ENCODE data around the gene CCR5AS.
A peak's percentile ranks its signal among the peaks of the same experiment; 100 is the strongest.

CCR5AS gene

DNA sequence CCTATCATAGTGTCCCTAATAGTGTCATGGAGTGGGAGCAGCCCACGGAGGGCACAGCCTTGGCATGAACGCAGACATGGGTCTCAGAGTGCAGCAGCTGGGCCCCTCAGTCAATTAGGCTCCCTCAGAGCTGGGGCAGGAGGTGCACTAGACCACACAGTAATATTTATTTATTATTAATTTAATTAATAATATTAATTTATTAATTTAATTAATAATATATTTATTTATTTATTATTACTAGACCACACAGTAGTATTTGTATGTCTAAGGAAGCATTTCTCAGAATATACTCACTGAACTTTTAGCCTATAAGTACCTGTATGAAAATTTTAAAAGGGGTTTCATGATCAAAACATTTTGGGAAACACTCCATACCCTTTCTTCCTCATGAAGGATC lies 5.3 kb downstream of the CCR5AS start:
- Histone ChIP-seq H3K27ac (ENCODE audit: low read depth, low read length) (no peak overlapping the region), H3K4me1 (ENCODE audit: control insufficient read depth, insufficient read depth, low read length) (no peaks in the 10 kb centered on the region; the same call in 1 of the 2 replicates), H3K4me3 (ENCODE audit: low read depth, low read length) (no peak overlapping the region), H3K9me3 (ENCODE audit: control insufficient read depth, insufficient read depth, low read depth, low read length) (no peaks in the 10 kb centered on the region), H3K36me3 (ENCODE audit: control insufficient read depth, insufficient read depth, low read length) (no peaks in the 10 kb centered on the region), H3K9ac (ENCODE audit: low read length) (no peak overlapping the region), H3K27me3 (ENCODE audit: control insufficient read depth, insufficient read depth, low read length) (no peaks in the 10 kb centered on the region)

DNA sequence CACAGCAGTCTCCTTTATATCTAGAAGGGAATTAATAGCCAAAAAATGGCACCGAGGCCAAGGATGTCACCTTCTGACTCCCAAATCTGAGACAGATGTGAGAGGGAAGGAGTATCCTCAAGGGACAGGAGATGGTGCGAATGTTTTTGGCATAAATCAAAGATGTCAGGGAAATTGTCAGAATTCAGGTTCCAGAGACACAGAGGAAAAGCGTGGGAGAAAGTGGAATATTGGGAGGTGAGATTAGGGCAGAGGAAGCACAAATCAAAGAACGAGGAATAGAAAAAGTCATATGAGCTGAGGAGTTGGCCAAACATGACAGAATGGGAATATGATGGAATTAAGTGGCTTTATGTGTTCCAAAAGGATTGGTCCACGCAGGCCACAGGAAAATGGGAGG lies 6.0 kb downstream of the CCR5AS start:
- Histone ChIP-seq H3K36me3 (ENCODE audit: control insufficient read depth, insufficient read depth, low read length) (no peaks in the 10 kb centered on the region), H3K4me3 (ENCODE audit: low read depth, low read length) (no peak overlapping the region), H3K27ac (ENCODE audit: low read depth, low read length) (no peak overlapping the region), H3K27me3 (ENCODE audit: control insufficient read depth, insufficient read depth, low read length) (no peaks in the 10 kb centered on the region), H3K9me3 (ENCODE audit: control insufficient read depth, insufficient read depth, low read depth, low read length) (no peaks in the 10 kb centered on the region), H3K9ac (ENCODE audit: low read length) (no peak overlapping the region), H3K4me1 (ENCODE audit: control insufficient read depth, insufficient read depth, low read length) (no peaks in the 10 kb centered on the region; the same call in 1 of the 2 replicates)

DNA sequence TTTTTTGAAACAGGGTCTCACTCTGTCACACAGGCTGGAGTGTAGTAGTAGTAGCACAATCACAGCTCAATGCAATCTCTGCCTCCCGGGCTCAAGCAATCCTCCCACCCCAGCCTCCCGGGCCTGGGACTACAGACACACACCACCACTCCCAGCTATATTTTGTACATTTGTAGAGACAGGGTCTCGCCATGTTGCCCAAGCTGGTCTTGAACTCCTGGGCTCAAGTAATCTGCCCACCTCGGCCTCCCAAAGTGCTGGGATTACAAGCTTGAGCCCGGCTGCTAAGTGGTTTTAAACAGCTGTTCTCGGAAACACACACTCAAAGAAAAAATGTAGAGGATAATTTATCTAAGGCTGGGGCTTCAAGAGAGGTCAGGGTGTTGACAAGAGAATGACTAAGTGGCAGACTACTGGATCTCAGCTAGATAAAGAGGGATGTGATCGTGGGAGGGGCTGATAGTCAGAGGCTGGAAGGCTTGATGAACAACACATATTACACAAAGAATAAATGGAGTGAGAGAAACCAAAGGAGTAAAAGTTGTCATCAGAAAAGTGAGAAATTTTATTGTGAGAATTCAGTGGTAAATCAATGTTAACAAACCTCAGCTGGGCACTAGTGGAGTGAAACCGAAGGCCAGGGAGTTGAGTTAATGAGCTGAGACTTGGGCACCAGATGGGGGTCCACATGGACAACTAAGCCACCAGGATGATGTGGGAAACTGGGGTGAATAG lies 6.7 kb downstream of the CCR5AS start:
- Histone ChIP-seq H3K36me3 (ENCODE audit: control insufficient read depth, insufficient read depth, low read length) (no peaks in the 10 kb centered on the region), H3K27me3 (ENCODE audit: control insufficient read depth, insufficient read depth, low read length) (no peaks in the 10 kb centered on the region)

DNA sequence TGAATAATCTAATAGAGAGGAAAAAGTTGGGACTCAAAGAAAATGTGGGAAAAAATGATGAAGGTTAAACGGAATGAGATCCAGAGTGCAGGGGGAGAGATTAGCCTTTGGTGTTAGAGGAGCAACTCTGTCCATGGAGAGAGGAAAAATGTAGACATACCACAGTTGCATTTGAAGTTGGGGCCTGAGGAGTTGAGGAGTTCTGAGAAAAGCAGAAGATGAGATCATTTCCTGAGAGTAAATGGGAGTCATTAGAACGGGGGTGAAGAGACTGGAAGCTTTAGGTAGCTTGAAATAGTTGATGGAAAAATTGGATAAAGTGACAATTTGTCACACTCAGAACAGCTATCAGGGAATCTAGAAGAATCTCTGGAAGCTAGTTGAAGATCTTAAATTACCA lies 7.3 kb downstream of the CCR5AS start:
- Histone ChIP-seq H3K27ac (ENCODE audit: low read depth, low read length) (no peak overlapping the region), H3K36me3 (ENCODE audit: control insufficient read depth, insufficient read depth, low read length) (no peaks in the 10 kb centered on the region), H3K4me3 (ENCODE audit: low read depth, low read length) (no peak overlapping the region), H3K27me3 (ENCODE audit: control insufficient read depth, insufficient read depth, low read length) (no peaks in the 10 kb centered on the region), H3K9me3 (ENCODE audit: control insufficient read depth, insufficient read depth, low read depth, low read length) (no peaks in the 10 kb centered on the region), H3K4me1 (ENCODE audit: control insufficient read depth, insufficient read depth, low read length) (no peaks in the 10 kb centered on the region; the same call in 1 of the 2 replicates), H3K9ac (ENCODE audit: low read length) (no peak overlapping the region)

More for the DNA sequence above, 6.7 kb downstream of the CCR5AS start:
- Histone ChIP-seq H3K4me1 (ENCODE audit: control insufficient read depth, insufficient read depth, low read length) (no peaks in the 10 kb centered on the region; the same call in 1 of the 2 replicates), H3K9ac (ENCODE audit: low read length) (no peak overlapping the region), H3K27ac (ENCODE audit: low read depth, low read length) (no peak overlapping the region), H3K4me3 (ENCODE audit: low read depth, low read length) (no peak overlapping the region), H3K9me3 (ENCODE audit: control insufficient read depth, insufficient read depth, low read depth, low read length) (no peaks in the 10 kb centered on the region)

DNA sequence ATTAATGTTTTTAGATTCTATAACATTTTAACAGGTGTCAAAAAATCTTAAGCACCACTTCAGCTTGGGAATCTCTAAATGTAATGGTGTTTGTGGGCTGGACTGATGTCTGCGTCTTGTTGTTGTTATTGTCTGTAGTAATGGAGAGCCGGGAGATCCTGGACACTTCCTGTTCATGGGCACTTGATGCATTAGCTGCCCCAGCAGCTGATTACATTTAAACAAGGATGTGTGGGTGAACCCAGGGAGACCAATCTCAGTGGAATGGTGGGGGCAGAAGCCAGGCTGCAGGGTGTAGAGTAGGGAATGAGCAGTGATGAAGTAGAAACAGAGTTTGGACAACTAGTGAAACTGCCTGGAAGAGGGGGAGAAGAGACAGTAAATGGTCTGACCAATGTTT lies 7.8 kb downstream of the CCR5AS start:
- no peaks in the 10 kb centered on the region for H3K27me3 ChIP-seq (ENCODE audit: control insufficient read depth, insufficient read depth, low read length)
- peaks cover 2% of the 10 kb centered on the region; the same call in 1 of the 2 replicates for H3K4me1 ChIP-seq (ENCODE audit: control insufficient read depth, insufficient read depth, low read length)
- H3K27ac ChIP-seq (ENCODE audit: low read depth, low read length), result no peak overlapping the region
- H3K9ac ChIP-seq (ENCODE audit: low read length), result no peak overlapping the region
- H3K36me3 ChIP-seq (ENCODE audit: control insufficient read depth, insufficient read depth, low read length), result no peaks in the 10 kb centered on the region
- no peaks in the 10 kb centered on the region for H3K9me3 ChIP-seq (ENCODE audit: control insufficient read depth, insufficient read depth, low read depth, low read length)
- H3K4me3 ChIP-seq (ENCODE audit: low read depth, low read length), result no peak overlapping the region

DNA sequence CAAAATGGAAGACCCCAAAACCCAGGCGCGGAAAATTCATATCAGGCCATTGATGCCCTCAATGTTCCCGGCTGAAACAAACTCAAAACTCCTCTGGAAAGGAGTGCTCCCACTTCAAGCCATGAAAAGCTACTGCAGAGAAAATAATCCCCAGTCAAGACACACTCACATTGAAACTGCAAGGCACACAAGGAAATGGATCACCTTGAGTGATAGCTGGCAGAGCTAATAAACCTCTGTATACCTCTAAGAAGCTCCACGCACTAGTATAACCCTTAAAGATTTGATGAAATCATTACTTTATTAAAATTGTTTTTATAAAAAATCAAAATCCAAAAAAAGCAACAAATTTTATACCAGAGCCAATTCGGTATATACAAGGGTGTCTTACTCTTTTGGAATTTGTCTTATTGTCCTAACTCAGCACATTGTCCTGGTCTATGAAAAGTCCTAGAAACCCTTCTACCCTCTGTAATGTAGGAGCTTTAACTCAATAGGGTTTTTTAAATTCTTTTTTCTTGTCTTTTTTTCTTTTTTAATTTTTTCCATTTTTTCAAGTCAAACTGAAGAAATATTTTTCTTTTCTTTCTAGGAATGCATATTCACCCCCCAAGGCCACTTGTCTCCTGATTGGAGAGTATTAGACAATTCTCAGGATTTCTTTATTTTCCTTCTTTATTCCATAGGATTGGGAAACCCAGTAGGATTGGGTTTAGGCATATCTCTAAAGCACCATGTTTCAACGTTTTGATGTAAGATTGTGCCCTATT lies 8.5 kb downstream of the CCR5AS start:
- H3K36me3 ChIP-seq (ENCODE audit: control insufficient read depth, insufficient read depth, low read length), result no peaks in the 10 kb centered on the region
- H3K9ac ChIP-seq (ENCODE audit: low read length), result no peak overlapping the region
- no peak overlapping the region for H3K27ac ChIP-seq (ENCODE audit: low read depth, low read length)
- H3K27me3 ChIP-seq (ENCODE audit: control insufficient read depth, insufficient read depth, low read length), result no peaks in the 10 kb centered on the region
- peaks cover 7% of the 10 kb centered on the region; the same call in 1 of the 2 replicates for H3K4me1 ChIP-seq (ENCODE audit: control insufficient read depth, insufficient read depth, low read length)
- no peaks in the 10 kb centered on the region for H3K9me3 ChIP-seq (ENCODE audit: control insufficient read depth, insufficient read depth, low read depth, low read length)
- no peak overlapping the region for H3K4me3 ChIP-seq (ENCODE audit: low read depth, low read length)

DNA sequence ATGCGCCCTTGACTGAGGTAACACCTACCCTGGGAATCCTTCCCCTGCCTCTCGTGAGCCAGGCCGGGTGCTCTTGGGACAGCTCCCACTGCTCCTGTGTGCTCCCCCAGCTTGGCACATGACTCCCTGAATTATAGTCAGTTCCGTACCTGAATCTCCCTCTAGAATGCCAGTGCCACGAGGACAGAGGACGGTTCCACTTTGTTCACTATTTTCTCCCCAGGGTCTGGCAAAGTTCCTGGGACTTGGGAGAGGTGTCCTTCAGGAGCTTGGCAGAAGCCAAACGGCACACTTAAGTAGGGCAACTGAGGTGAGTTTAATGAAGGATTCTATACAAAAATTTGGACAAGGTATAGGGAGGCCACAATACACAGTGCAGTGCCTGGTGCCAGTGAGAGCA lies 9.8 kb downstream of the CCR5AS start:
- H3K4me1 ChIP-seq (ENCODE audit: control insufficient read depth, insufficient read depth, low read length), result peaks cover 15% of the 10 kb centered on the region; the same call in 1 of the 2 replicates
- H3K27ac ChIP-seq (ENCODE audit: low read depth, low read length), result no peak overlapping the region
- H3K36me3 ChIP-seq (ENCODE audit: control insufficient read depth, insufficient read depth, low read length), result no peaks in the 10 kb centered on the region
- no peak overlapping the region for H3K9ac ChIP-seq (ENCODE audit: low read length)
- H3K27me3 ChIP-seq (ENCODE audit: control insufficient read depth, insufficient read depth, low read length), result no peaks in the 10 kb centered on the region
- no peak overlapping the region for H3K4me3 ChIP-seq (ENCODE audit: low read depth, low read length)
- no peaks in the 10 kb centered on the region for H3K9me3 ChIP-seq (ENCODE audit: control insufficient read depth, insufficient read depth, low read depth, low read length)

DNA sequence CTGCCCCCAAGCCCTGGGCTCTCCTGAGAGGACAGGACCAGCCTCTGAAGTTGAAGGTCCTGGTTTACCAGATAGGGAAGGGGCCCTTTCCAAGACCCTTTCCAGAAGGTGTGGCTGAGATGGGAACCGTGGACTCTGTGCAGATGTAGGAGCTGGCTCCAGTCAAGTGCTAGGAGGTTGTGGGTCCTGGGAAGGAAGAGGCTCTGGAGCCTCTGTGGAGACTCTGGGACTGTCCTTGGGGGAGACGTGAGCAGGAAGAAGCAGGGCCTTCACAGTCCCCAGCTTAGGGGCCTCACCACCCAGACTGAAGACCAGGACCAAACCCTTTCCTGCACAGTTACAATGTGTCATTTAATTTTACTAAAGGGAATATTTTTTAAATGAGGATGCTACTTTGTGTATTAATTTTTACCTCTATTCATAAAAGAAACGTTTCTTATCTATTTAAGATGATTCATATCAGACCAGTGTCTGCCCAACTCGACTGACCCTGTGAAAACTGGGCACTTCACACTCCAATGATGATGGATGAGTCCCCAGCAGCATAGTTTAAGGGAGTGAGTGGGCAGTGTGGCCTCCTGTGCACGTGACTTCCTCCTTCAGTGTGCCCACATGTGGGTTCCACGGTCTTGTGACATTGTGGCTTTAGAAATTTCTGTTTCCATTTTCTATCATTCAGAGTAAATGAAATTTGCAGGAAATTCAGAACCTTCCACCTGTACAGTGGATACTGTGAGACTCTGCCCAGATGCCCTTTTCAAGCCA lies 10.9 kb downstream of the CCR5AS start:
- H3K36me3 ChIP-seq (ENCODE audit: control insufficient read depth, insufficient read depth, low read length), result no peaks in the 10 kb centered on the region
- peaks cover 20% of the 10 kb centered on the region; the same call in 1 of the 2 replicates for H3K4me1 ChIP-seq (ENCODE audit: control insufficient read depth, insufficient read depth, low read length)
- no peak overlapping the region for H3K9ac ChIP-seq (ENCODE audit: low read length)
- H3K9me3 ChIP-seq (ENCODE audit: control insufficient read depth, insufficient read depth, low read depth, low read length), result no peaks in the 10 kb centered on the region
- no peak overlapping the region for H3K4me3 ChIP-seq (ENCODE audit: low read depth, low read length)
- H3K27me3 ChIP-seq (ENCODE audit: control insufficient read depth, insufficient read depth, low read length), result no peaks in the 10 kb centered on the region
- H3K27ac ChIP-seq (ENCODE audit: low read depth, low read length), result no peak overlapping the region

DNA sequence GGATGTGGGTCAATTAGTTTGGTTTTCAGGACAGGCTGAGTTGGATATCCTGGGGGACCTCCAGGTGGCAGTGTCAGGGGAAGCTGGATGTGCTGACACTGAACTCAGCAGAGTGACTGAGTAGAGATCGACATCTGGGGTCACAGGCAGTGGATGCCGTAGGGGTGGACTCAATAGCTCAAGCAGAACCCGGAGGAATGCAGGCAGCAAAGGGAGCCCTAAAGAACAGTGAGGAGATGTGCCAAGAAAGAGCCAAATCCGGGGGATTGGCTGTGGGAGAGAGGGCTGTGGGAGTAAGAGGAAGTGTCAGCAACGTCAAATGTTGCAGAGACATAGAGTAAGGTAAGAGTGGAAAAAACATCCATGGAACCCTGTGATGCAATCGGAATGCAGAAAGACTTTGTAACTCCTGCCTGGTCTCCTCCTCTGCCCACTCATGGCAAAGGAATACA lies 11.6 kb downstream of the CCR5AS start:
- Histone ChIP-seq H3K36me3 (ENCODE audit: control insufficient read depth, insufficient read depth, low read length) (no peaks in the 10 kb centered on the region), H3K4me3 (ENCODE audit: low read depth, low read length) (no peak overlapping the region), H3K4me1 (ENCODE audit: control insufficient read depth, insufficient read depth, low read length) (peaks cover 20% of the 10 kb centered on the region; the same call in 1 of the 2 replicates), H3K27ac (ENCODE audit: low read depth, low read length) (no peak overlapping the region), H3K27me3 (ENCODE audit: control insufficient read depth, insufficient read depth, low read length) (no peaks in the 10 kb centered on the region), H3K9ac (ENCODE audit: low read length) (no peak overlapping the region), H3K9me3 (ENCODE audit: control insufficient read depth, insufficient read depth, low read depth, low read length) (no peaks in the 10 kb centered on the region)

DNA sequence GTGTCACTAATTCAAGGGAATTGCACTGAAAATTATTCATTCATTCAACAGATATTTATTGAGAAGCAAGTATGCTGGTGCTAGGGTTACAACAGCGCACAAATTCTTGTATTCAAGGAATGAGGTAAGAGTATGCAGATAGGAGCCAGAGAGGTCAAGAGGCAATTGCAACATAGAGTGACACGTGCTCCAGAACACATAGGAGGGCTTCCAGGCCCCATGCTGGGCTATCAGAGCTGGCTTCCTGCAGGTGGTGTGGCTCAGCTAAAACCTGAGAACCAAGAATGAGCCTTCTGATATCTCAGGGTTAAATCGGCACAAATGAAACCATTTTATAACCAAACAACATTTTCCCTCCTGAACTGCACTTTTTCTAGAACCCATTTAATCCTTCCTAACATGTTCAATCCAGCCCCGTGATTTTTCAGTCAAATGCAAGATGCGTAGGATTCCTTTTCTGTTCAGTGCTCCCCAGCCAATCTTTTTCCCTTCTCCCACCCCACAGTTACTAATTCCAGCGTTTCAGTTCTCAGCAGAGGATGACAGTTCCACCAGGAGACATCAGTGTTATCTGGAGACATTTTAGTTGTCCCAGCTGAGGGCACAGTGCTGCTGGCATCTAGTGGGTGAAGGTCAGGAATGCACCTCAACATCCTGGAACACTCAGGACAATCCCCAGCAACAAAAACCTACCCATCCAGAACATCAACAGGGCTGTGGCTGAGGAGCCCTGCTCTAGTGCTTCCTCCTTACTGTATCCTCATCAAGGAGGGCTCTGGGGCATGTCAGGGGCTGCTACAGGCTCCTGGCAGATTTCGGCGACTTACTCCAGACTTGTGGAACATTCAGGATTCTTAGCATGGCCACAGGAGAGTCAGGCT lies 13.1 kb downstream of the CCR5AS start:
- no peaks in the 10 kb centered on the region for H3K36me3 ChIP-seq (ENCODE audit: control insufficient read depth, insufficient read depth, low read length)
- no peak overlapping the region for H3K4me3 ChIP-seq (ENCODE audit: low read depth, low read length)
- no peaks in the 10 kb centered on the region for H3K27me3 ChIP-seq (ENCODE audit: control insufficient read depth, insufficient read depth, low read length)
- H3K4me1 ChIP-seq (ENCODE audit: control insufficient read depth, insufficient read depth, low read length), result peaks cover 20% of the 10 kb centered on the region; the same call in 1 of the 2 replicates
- H3K9me3 ChIP-seq (ENCODE audit: control insufficient read depth, insufficient read depth, low read depth, low read length), result no peaks in the 10 kb centered on the region
- no peak overlapping the region for H3K27ac ChIP-seq (ENCODE audit: low read depth, low read length)
- H3K9ac ChIP-seq (ENCODE audit: low read length), result peak overlapping the region; percentile 17
